ENCODE data around the gene TMEM248. TPM values are rescaled to one million over a fixed set of nuclear protein-coding genes. Genes with fewer than 3 reads are reported as not detected.
"Not testable (repeated sequence)": the region's sequence is repeated elsewhere in the genome, so short reads cannot be mapped to it uniquely, and the experiment has no call there.

The TMEM248 gene
- total RNA-seq, 4 donors from 2014 or later, result 119 to 179 (median 144) TPM

- no peak for DNase-seq
- 94 to 98% methylated on average over 38 to 44 of the region's 44 CpGs for WGBS, 2 donors
- TF ChIP-seq, protein P1, sequence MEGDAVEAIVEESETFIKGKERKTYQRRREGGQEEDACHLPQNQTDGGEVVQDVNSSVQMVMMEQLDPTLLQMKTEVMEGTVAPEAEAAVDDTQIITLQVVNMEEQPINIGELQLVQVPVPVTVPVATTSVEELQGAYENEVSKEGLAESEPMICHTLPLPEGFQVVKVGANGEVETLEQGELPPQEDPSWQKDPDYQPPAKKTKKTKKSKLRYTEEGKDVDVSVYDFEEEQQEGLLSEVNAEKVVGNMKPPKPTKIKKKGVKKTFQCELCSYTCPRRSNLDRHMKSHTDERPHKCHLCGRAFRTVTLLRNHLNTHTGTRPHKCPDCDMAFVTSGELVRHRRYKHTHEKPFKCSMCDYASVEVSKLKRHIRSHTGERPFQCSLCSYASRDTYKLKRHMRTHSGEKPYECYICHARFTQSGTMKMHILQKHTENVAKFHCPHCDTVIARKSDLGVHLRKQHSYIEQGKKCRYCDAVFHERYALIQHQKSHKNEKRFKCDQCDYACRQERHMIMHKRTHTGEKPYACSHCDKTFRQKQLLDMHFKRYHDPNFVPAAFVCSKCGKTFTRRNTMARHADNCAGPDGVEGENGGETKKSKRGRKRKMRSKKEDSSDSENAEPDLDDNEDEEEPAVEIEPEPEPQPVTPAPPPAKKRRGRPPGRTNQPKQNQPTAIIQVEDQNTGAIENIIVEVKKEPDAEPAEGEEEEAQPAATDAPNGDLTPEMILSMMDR (IDR thresholded peaks at IDR 0.05), result no peak
- no peak for TF ChIP-seq POLR2A (IDR thresholded peaks at IDR 0.05)
- Histone ChIP-seq H3K36me3 (peaks cover 0 to 3% of the 10 kb centered on the region in 2 donors), H3K4me3 (replicated peaks in 1 of 3) (no peak overlapping the region), H3K4me1 (no peaks in the 10 kb centered on the region), H3K9me3 (no peaks in the 10 kb centered on the region), H3K27ac (no peak overlapping the region), H3K27me3 (no peaks in the 10 kb centered on the region)
- intact Hi-C loops (cut with DNase I), result no loop called here
These were observed 16.9 kb upstream of the TMEM248 start for GRCh38 chr7:66904063-66904593.

DNA sequence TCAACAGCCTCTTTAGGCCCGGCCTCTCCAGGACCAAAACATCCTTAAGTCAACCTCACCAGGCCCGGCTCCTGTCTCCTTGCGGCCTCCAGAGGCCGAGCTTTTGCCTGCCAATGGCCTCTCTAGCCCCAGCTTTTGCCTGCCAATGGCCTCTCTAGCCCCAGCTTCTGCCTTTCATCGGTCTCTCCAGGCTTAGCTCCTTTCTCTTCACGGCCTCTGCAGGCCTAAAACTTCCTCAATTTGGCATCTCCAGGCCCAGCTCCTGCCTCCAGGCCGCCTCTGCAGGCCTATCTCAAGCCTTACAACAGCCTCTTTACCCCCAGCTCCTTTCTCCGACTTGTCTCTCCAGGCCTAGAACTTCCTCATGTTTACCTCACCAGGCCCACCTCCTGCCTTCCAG lies 15.7 kb upstream of the TMEM248 start:
- Histone ChIP-seq H3K36me3 (peaks cover 0 to 3% of the 10 kb centered on the region in 2 donors), H3K4me1 (no peaks in the 10 kb centered on the region), H3K27ac (no peak overlapping the region), H3K4me3 (replicated peaks in 1 of 3) (no peak overlapping the region), H3K9me3 (no peaks in the 10 kb centered on the region), H3K27me3 (no peaks in the 10 kb centered on the region)
- WGBS, 2 donors, result 91 to 92% methylated on average over 8 of the region's 8 CpGs
- intact Hi-C loops (cut with DNase I), result no loop called here
- TF ChIP-seq, protein P1 (IDR thresholded peaks at IDR 0.05), result no peak
- TF ChIP-seq POLR2A (IDR thresholded peaks at IDR 0.05), result no peak
- no peak for DNase-seq

- Histone ChIP-seq H3K4me3 (replicated peaks in 1 of 3) (no peak overlapping the region), H3K4me1 (no peaks in the 10 kb centered on the region), H3K9me3 (no peaks in the 10 kb centered on the region), H3K36me3 (peaks cover 0 to 3% of the 10 kb centered on the region in 2 donors), H3K27ac (no peak overlapping the region), H3K27me3 (no peaks in the 10 kb centered on the region)
- DNase-seq, result no peak
- intact Hi-C loops (cut with DNase I), result no loop called here
- TF ChIP-seq POLR2A (IDR thresholded peaks at IDR 0.05), result no peak
- TF ChIP-seq, protein P1 (IDR thresholded peaks at IDR 0.05), result no peak
- WGBS, 2 donors, result 91 to 93% methylated on average over 5 of the region's 5 CpGs
These were observed 15.3 kb upstream of the TMEM248 start for GRCh38 chr7:66905689-66906088.

GRCh38 chr7:66907731-66908130 lies 13.3 kb upstream of the TMEM248 start:
- 89 to 97% methylated on average over 5 of the region's 5 CpGs for WGBS, 2 donors
- Histone ChIP-seq H3K4me3 (replicated peaks in 1 of 3) (no peak overlapping the region), H3K36me3 (no peaks in the 10 kb centered on the region), H3K27ac (no peak overlapping the region), H3K9me3 (no peaks in the 10 kb centered on the region), H3K4me1 (no peaks in the 10 kb centered on the region), H3K27me3 (no peaks in the 10 kb centered on the region)
- DNase-seq, result no peak
- TF ChIP-seq, protein P1 (IDR thresholded peaks at IDR 0.05), result no peak
- TF ChIP-seq POLR2A (IDR thresholded peaks at IDR 0.05), result no peak
- intact Hi-C loops (cut with DNase I), result no loop called here

DNA sequence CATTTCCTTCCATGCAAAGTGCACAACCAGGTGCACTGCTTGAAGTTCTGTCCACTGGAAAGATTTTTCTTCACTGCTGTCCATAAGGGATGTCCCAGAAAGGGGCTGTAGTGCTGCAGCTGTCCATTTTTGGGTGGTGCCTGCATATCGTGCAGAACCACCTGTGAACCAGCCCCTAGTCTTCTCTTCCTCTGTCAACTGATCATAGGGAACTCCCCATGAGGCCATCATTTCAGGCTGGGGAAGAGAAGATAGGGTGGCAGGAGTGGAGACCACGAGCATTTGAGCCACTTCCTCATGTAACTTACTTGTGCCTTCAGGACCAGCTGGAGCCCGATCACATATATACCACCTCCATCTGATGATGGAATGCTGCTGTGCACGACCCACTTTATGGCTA lies 12.4 kb upstream of the TMEM248 start:
- WGBS, 2 donors, result 85 to 87% methylated on average over 4 of the region's 4 CpGs
- H3K4me3 ChIP-seq (replicated peaks in 1 of 3); H3K9me3 ChIP-seq; DNase-seq; H3K36me3 ChIP-seq; H3K27me3 ChIP-seq; H3K4me1 ChIP-seq; H3K27ac ChIP-seq; intact Hi-C loops (cut with DNase I): not testable (repeated sequence)

DNA sequence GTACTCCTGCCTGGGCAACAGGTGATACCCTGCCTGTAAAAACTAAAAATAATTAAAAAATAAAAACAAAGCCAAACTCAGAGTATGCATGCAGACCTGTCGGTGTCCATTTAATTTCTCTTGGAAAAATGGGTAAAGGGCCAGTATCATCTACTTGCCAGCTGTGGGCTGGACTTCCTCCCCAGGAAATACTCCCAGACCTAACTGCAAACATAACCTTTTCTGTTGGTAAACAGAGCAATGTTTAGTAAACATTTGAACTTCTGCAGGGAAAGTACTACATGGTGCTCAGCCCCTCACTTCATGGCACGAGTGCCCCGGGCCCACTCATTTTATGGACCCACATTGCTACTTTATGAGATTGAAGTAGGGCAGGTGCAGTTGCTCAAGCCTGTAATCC lies 10.2 kb upstream of the TMEM248 start:
- H3K27ac ChIP-seq, result no peak overlapping the region
- H3K36me3 ChIP-seq, result no peaks in the 10 kb centered on the region
- H3K4me1 ChIP-seq, result no peaks in the 10 kb centered on the region
- H3K9me3 ChIP-seq, result no peaks in the 10 kb centered on the region
- DNase-seq, result no peak
- no peaks in the 10 kb centered on the region for H3K27me3 ChIP-seq
- WGBS, 2 donors, result 84 to 87% methylated on average over 3 of the region's 3 CpGs
- no peak overlapping the region for H3K4me3 ChIP-seq (replicated peaks in 1 of 3)
- TF ChIP-seq, protein P1 (IDR thresholded peaks at IDR 0.05), result no peak
- no peak for TF ChIP-seq POLR2A (IDR thresholded peaks at IDR 0.05)
- intact Hi-C loops (cut with DNase I), result no loop called here

GRCh38 chr7:66911191-66911590 lies 9.8 kb upstream of the TMEM248 start:
- H3K27me3 ChIP-seq; DNase-seq; intact Hi-C loops (cut with DNase I); H3K4me3 ChIP-seq (replicated peaks in 1 of 3); H3K27ac ChIP-seq; H3K9me3 ChIP-seq; H3K36me3 ChIP-seq; H3K4me1 ChIP-seq: not testable (repeated sequence)
- WGBS, 2 donors, result 92 to 94% methylated on average over 2 of the region's 2 CpGs
